NB4 (cell line): ENCODE results near the gene DAPK1.

Experiments
- DNase-seq: peaks from one replicate; pipeline ENCODE4 v3.0.0; 2010; ENCODE audit warnings: low read depth
- H3K4me3 ChIP-seq: one replicate; pipeline ENCODE4 v1.5.1; 2011; ENCODE audit warnings: mild to moderate bottlenecking, low read depth, low read length, moderate library complexity
- CTCF ChIP-seq: IDR thresholded peaks from one replicate; pipeline ENCODE4 v1.5.1; 2012; ENCODE audit warnings: low read depth, low read length
- MAX ChIP-seq: IDR thresholded peaks from 2 replicates; pipeline ENCODE4 v1.6.1; 2011; ENCODE audit warnings: low read depth, low read length
- MYC ChIP-seq: IDR thresholded peaks from 2 replicates; pipeline ENCODE4 v1.6.1; 2011; ENCODE audit warnings: low read depth, low read length
- POLR2A ChIP-seq: IDR thresholded peaks from 2 replicates; pipeline ENCODE4 v1.6.1; 2011; ENCODE audit warnings: mild to moderate bottlenecking; ENCODE audit not compliant: insufficient read length; ENCODE audit errors: extremely low read depth

DAPK1 gene

GRCh38 chr9:87524061-87524460 lies 26.4 kb downstream of the DAPK1 start:
- no peak for DNase-seq
- no peak for TF ChIP-seq POLR2A
- no peak for TF ChIP-seq MAX
- no peak for TF ChIP-seq MYC
- no peak for TF ChIP-seq CTCF
- H3K4me3 ChIP-seq, result no peak overlapping the region

GRCh38 chr9:87525546-87526303 lies 28.1 kb downstream of the DAPK1 start:
- DNase-seq, result no peak
- no peak overlapping the region for H3K4me3 ChIP-seq
- TF ChIP-seq MAX (no peak), POLR2A (no peak), CTCF (no peak), MYC (no peak)

GRCh38 chr9:87527211-87527916 lies 29.7 kb downstream of the DAPK1 start:
- no peak for DNase-seq
- TF ChIP-seq CTCF, result no peak
- TF ChIP-seq MAX, result no peak
- no peak for TF ChIP-seq MYC
- no peak for TF ChIP-seq POLR2A
- no peak overlapping the region for H3K4me3 ChIP-seq

GRCh38 chr9:87528969-87529368 lies 31.3 kb downstream of the DAPK1 start:
- H3K4me3 ChIP-seq, result no peak overlapping the region
- no peak for TF ChIP-seq CTCF
- TF ChIP-seq POLR2A, result no peak
- TF ChIP-seq MAX, result no peak
- TF ChIP-seq MYC, result no peak
- DNase-seq, result no peak

GRCh38 chr9:87529671-87530070 lies 32.0 kb downstream of the DAPK1 start:
- H3K4me3 ChIP-seq, result no peak overlapping the region
- peak; percentile 15 for DNase-seq
- TF ChIP-seq MYC (no peak), POLR2A (no peak), CTCF (no peak), MAX (no peak)
